CD14-positive monocyte (primary cell): ENCODE data around the gene CHAD. TPM values are rescaled to one million over a fixed set of nuclear protein-coding genes. Genes with fewer than 3 reads are reported as not detected.

ENCODE experiments used
- DNase-seq, 3 donors: peaks; one replicate each; pipeline ENCODE4 v3.0.0-alpha.2; 2011 to 2022
- H2AFZ ChIP-seq: 2 replicates; pipeline ENCODE4 v1.6.0; 2012; ENCODE audit warnings: mild to moderate bottlenecking, low read depth, low read length, inconsistent platforms; ENCODE audit not compliant: insufficient read depth, poor library complexity, severe bottlenecking
- H3K27ac ChIP-seq, 2 donors: 1 replicate in 1 of 2; 2 replicates in 1 of 2; pipeline ENCODE4 v1.5.1; 2012 to 2013; ENCODE audit warnings: low read length in 2 of 2, control low read depth in 1 of 2, inconsistent platforms in 1 of 2, low read depth in 1 of 2, mild to moderate bottlenecking in 1 of 2
- H3K27me3 ChIP-seq, 2 donors: one replicate each; pipeline versions ENCODE4 v1.6.0 to v1.6.1; 2011 to 2013; ENCODE audit warnings: low read length in 2 of 2; ENCODE audit not compliant: control insufficient read depth in 2 of 2, insufficient read depth in 2 of 2
- H3K36me3 ChIP-seq, 2 donors: replicated peaks in 1 of 2; 1 replicate in 1 of 2; 2 replicates in 1 of 2; pipeline versions ENCODE4 v1.5.1 to v1.6.1; 2012 to 2013; ENCODE audit warnings: low read length in 2 of 2, control low read depth in 1 of 2, inconsistent platforms in 1 of 2, mild to moderate bottlenecking in 1 of 2; ENCODE audit not compliant: insufficient read depth in 2 of 2, control insufficient read depth in 1 of 2
- H3K4me1 ChIP-seq, 2 donors: 1 replicate in 1 of 2; 2 replicates in 1 of 2; pipeline versions ENCODE4 v1.5.1 to v1.6.1; 2012 to 2013; ENCODE audit warnings: low read length in 2 of 2, control low read depth in 1 of 2, inconsistent platforms in 1 of 2, mild to moderate bottlenecking in 1 of 2, moderate library complexity in 1 of 2; ENCODE audit not compliant: insufficient read depth in 2 of 2, control insufficient read depth in 1 of 2
- H3K4me2 ChIP-seq: replicated peaks from 2 replicates; pipeline ENCODE3; 2012; ENCODE audit warnings: low read length, moderate library complexity, mild to moderate bottlenecking; ENCODE audit not compliant: poor library complexity, severe bottlenecking; ENCODE audit errors: extremely low read depth
- H3K4me3 ChIP-seq, 3 experiments: fragments of 200-600 bp in 1 of 3; sonication (generic) in 1 of 3; replicated peaks in 1 of 3; 1 replicate in 2 of 3; 2 replicates in 1 of 3; pipeline ENCODE4 v1.5.1; 2011 to 2013; ENCODE audit warnings: low read length in 3 of 3, mild to moderate bottlenecking in 3 of 3, control low read depth in 2 of 3, low read depth in 2 of 3, inconsistent platforms in 1 of 3, moderate library complexity in 1 of 3
- H3K79me2 ChIP-seq: 2 replicates; pipeline ENCODE4 v1.6.0; 2012; ENCODE audit warnings: mild to moderate bottlenecking, control low read depth, inconsistent platforms, low read length, moderate library complexity; ENCODE audit not compliant: insufficient read depth
- H3K9ac ChIP-seq: 2 replicates; pipeline ENCODE4 v1.6.0; 2017; ENCODE audit warnings: low read length, mild to moderate bottlenecking; ENCODE audit not compliant: insufficient read depth, poor library complexity, severe bottlenecking
- H3K9me3 ChIP-seq, 2 donors: replicated peaks in 1 of 2; 1 replicate in 1 of 2; 2 replicates in 1 of 2; pipeline versions ENCODE4 v1.5.1 to v1.6.1; 2012 to 2013; ENCODE audit warnings: low read length in 2 of 2, control low read depth in 1 of 2; ENCODE audit not compliant: control insufficient read depth in 1 of 2, insufficient read depth in 1 of 2
- H4K20me1 ChIP-seq: 2 replicates; pipeline ENCODE4 v1.6.0; 2012; ENCODE audit warnings: mild to moderate bottlenecking, low read length, control low read depth, moderate library complexity; ENCODE audit not compliant: insufficient read depth
- H3K27ac Mint-ChIP-seq, 7 donors: one replicate each; pipeline ENCODE4 v1.8.0; 2020; ENCODE audit warnings: mild to moderate bottlenecking in 7 of 7, mixed read lengths in 7 of 7, moderate library complexity in 6 of 7, inconsistent platforms in 2 of 7
- H3K27me3 Mint-ChIP-seq, 3 donors: one replicate each; pipeline ENCODE4 v1.8.0; 2021 to 2022; ENCODE audit warnings: low read depth in 3 of 3, mild to moderate bottlenecking in 3 of 3, mixed read lengths in 3 of 3, moderate library complexity in 3 of 3, inconsistent platforms in 1 of 3
- H3K36me3 Mint-ChIP-seq, 2 donors: one replicate each; pipeline ENCODE4 v1.8.0; 2020; ENCODE audit warnings: mixed read lengths in 2 of 2, inconsistent platforms in 1 of 2, mild to moderate bottlenecking in 1 of 2
- H3K4me1 Mint-ChIP-seq: one replicate; pipeline ENCODE4 v1.8.0; 2020; ENCODE audit warnings: mild to moderate bottlenecking, mixed read lengths
- H3K4me3 Mint-ChIP-seq, 2 donors: one replicate each; pipeline ENCODE4 v1.8.0; 2020; ENCODE audit warnings: mild to moderate bottlenecking in 2 of 2, mixed read lengths in 2 of 2, moderate library complexity in 1 of 2
- H3K9me3 Mint-ChIP-seq, 7 donors: one replicate each; pipeline ENCODE4 v1.8.0; 2020 to 2022; ENCODE audit warnings: mixed read lengths in 7 of 7, mild to moderate bottlenecking in 6 of 7, moderate library complexity in 6 of 7, inconsistent platforms in 2 of 7
- CTCF ChIP-seq: fragments of 200-600 bp; IDR thresholded peaks from one replicate; pipeline ENCODE4 v1.8.0; 2022; ENCODE audit warnings: antibody characterized with exemption, mild to moderate bottlenecking
- WGBS: methylation state at CpG from one replicate; pipeline ENCODE4 v1.1.5; 2013; ENCODE audit warnings: missing lambda C conversion rate; ENCODE audit not compliant: insufficient coverage; 5-methylcytosine and 5-hydroxymethylcytosine counted together
- intact Hi-C, 2 donors: fragments of 100-400 bp; cut with micrococcal nuclease; formaldehyde crosslinking; loops; one replicate each; pipeline versions ENCODE4 v1.15.0 to v1.15.1; 2023
- polyA plus RNA-seq, 3 donors: library from polyadenylated mRNA; depleted of rRNA in 1 of 3; unstranded in 2 of 3; stranded (reverse) in 1 of 3; fragments of 300-500 nt in 2 of 3; fragments of >200 nt in 1 of 3; fragmentation: Illumina TruSeq in 2 of 3; gene quantifications; 1 replicate in 2 of 3; 2 replicates in 1 of 3; pipeline ENCODE4 v1.2.3, GENCODE V29; 2012 to 2021

CHAD gene
- polyA plus RNA-seq, 3 donors = not detected

GRCh38 chr17:50426814-50427787, 41.6 kb downstream of the CHAD start:
- Histone ChIP-seq H3K4me1 (peaks cover 39 to 42% of the 10 kb centered on the region in 2 donors), H3K27ac (peak overlapping the region; percentile 23 to 53), H3K79me2 (peaks cover 14% of the 10 kb centered on the region), H3K4me3 (peak overlapping the region; percentile 59 to 83 (median 65)), H4K20me1 (no peaks in the 10 kb centered on the region), H3K36me3 (no peaks in the 10 kb centered on the region), H3K9ac (peak overlapping the region; percentile 62), H3K4me2 (peak overlapping the region; percentile 90), H3K27me3 (no peaks in the 10 kb centered on the region), H2AFZ (peak overlapping the region; percentile 96), H3K9me3 (no peaks in the 10 kb centered on the region)
- peaks cover 1 to 6% of the 10 kb centered on the region in 2 donors for H3K36me3 Mint-ChIP-seq
- H3K4me3 Mint-ChIP-seq = peak overlapping the region; percentile 80 to 92
- no peak for TF ChIP-seq CTCF
- DNase-seq = peak in 2 of 3 donors; percentile 23 to 25
- no peaks in the 10 kb centered on the region for H3K9me3 Mint-ChIP-seq
- intact Hi-C loops = no loop called here
- 0% methylated on average over 2 of the region's 4 CpGs for WGBS
- H3K4me1 Mint-ChIP-seq = peaks cover 39% of the 10 kb centered on the region
- peaks cover 0 to 5% (median 0%) of the 10 kb centered on the region in 3 donors for H3K27me3 Mint-ChIP-seq
- peak overlapping the region; percentile 45 to 83 (median 73) for H3K27ac Mint-ChIP-seq

GRCh38 chr17:50426472-50426782, 42.3 kb downstream of the CHAD start:
- intact Hi-C loops = no loop called here
- peaks cover 0 to 5% (median 0%) of the 10 kb centered on the region in 3 donors for H3K27me3 Mint-ChIP-seq
- Histone ChIP-seq H3K4me2 (peak overlapping the region; percentile 90), H3K4me3 (peak overlapping the region; percentile 59 to 83 (median 65)), H3K4me1 (peaks cover 43 to 46% of the 10 kb centered on the region in 2 donors), H3K9me3 (no peaks in the 10 kb centered on the region), H4K20me1 (no peaks in the 10 kb centered on the region), H3K36me3 (no peaks in the 10 kb centered on the region), H2AFZ (peak overlapping the region; percentile 96), H3K27ac (peak overlapping the region; percentile 23 to 53), H3K27me3 (no peaks in the 10 kb centered on the region), H3K79me2 (peaks cover 14% of the 10 kb centered on the region), H3K9ac (peak overlapping the region; percentile 62)
- peaks cover 0 to 3% of the 10 kb centered on the region in 2 donors for H3K36me3 Mint-ChIP-seq
- H3K4me3 Mint-ChIP-seq = peak overlapping the region; percentile 80 to 92
- H3K27ac Mint-ChIP-seq = peak overlapping the region in 5 of 7 donors; percentile 45 to 83 (median 60)
- no peak for DNase-seq
- no peaks in the 10 kb centered on the region for H3K9me3 Mint-ChIP-seq
- H3K4me1 Mint-ChIP-seq = peaks cover 43% of the 10 kb centered on the region
- no peak for TF ChIP-seq CTCF
- WGBS = 0% methylated on average over 3 of the region's 7 CpGs
